T1000 (cell line): ENCODE data around the gene ALKBH2.

Source experiments
- DNase-seq: peaks from one replicate; lab custom pipeline; 2025; ENCODE audit warnings: mixed read lengths; lab: John Stamatoyannopoulos, UW

Gene ALKBH2

GRCh38 chr12:109114644-109115043 lies 21.4 kb upstream of the ALKBH2 start:
- DNase-seq: no peak

DNA sequence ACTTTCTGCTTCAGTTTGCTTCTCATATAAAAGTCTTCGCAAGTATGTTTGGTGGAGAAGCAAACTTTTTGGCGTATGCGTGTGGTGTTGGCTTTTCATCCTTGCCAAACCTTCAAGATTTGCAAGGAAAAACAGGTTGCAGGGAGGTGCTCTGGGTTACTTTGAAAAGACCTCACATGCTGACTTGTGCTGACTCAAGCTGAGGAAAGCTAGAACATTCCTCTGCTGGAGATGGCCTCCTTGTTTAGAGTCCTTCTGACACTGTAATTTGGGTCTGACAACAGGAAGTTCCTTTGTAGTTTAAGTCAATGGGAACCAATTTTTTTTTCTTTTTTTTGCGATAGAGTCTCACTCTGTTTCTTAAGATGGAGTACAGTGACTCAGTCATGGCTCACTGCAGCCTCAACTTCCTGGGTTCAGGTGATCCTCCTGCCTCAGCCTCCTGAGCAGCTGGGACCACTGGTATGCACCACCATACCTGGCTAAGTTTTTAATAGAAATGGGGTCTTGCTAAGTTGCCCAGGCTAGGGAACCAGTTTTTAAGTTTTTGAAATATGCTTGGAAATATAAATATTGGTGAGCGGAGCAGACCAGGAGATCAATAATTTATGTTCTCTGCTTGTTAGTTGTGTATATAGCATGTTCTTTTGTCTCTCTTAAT lies 20.5 kb upstream of the ALKBH2 start:
- no peak for DNase-seq

GRCh38 chr12:109112720-109113465 lies 19.6 kb upstream of the ALKBH2 start:
- no peak for DNase-seq

GRCh38 chr12:109110988-109111495 lies 17.8 kb upstream of the ALKBH2 start:
- DNase-seq: peak; percentile 48

GRCh38 chr12:109109746-109110350 lies 16.6 kb upstream of the ALKBH2 start:
- no peak for DNase-seq

GRCh38 chr12:109105176-109105575 lies 11.9 kb upstream of the ALKBH2 start:
- DNase-seq: no peak

DNA sequence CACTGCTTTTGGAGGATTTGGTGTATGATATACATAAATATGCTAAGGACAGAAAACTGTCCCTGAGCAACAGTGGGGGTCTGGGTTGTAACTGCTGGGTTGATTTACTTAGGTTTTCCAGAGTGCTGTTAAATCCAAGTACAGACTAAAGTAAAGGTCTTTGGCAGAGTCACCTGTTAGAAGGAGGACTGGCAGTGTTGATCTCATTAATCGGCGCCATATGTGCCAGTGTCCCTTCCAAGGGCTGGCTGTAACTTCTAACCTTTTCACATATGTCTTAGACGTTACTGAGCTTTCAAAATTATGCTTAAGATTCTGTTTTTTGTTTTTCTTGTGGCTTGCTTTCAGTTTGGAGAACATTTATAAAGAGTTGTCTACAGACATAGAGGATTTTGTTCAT lies 9.2 kb upstream of the ALKBH2 start:
- DNase-seq: no peak

GRCh38 chr12:109100741-109101140 lies 7.5 kb upstream of the ALKBH2 start:
- DNase-seq: no peak

GRCh38 chr12:109099431-109100020 lies 6.3 kb upstream of the ALKBH2 start:
- no peak for DNase-seq

DNA sequence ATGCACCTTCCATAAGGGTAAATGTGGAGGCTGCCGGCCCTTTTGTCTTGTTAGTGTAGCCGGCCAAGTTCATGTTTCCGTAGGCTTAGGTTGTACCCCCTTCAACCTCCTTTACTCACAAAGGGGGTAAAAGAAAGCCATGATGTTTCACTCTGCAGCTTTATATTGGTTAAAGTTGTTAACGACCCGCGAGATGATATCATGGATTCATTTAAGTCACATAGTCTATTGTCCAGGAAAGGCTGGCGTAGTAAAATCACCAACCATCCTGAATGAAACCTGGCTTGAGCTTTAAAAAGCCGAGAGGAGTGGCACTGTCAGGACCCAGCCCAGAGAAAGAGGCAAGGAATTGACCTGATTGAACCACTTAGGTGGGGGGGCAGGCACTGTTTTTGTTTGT lies 5.4 kb upstream of the ALKBH2 start:
- DNase-seq: no peak

- no peak for DNase-seq
Measured at GRCh38 chr12:109098183-109098604, 4.9 kb upstream of the ALKBH2 start.

- peak; percentile 93 for DNase-seq
Measured at GRCh38 chr12:109097435-109098182, 4.3 kb upstream of the ALKBH2 start, which contains the start of gene UNG. Gene UNG, plus strand, starts transcription at chr12:109097597. Its CDS starts 83 bp downstream, at chr12:109097680.

- DNase-seq: no peak
Measured at GRCh38 chr12:109097140-109097434, 3.8 kb upstream of the ALKBH2 start.

GRCh38 chr12:109092497-109093021 lies 713 bp downstream of the ALKBH2 start:
- no peak for DNase-seq

DNA sequence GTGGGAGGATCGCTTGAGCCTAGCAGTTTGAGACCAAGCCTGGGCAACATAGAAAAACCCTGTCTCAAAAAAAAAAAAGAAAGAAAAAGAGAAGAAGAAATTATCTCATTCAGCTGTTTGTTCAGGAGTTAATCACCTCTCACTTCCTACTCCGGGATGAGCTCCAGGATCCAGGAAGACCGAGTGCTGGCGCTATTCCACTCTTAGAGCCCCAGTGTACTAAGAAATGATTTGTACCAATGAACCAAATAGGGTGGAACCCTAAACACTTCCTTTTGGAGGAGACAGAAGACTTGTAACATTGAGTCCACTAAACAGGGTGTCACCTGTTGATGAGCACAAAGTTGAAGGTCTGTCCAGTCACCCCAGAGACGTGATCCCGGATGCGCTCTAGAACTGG lies 3.6 kb downstream of the ALKBH2 start:
- no peak for DNase-seq

GRCh38 chr12:109088818-109089217 lies 4.5 kb downstream of the ALKBH2 start:
- no peak for DNase-seq

GRCh38 chr12:109087250-109087649 lies 6.0 kb downstream of the ALKBH2 start:
- DNase-seq: no peak

GRCh38 chr12:109085590-109085989 lies 7.7 kb downstream of the ALKBH2 start:
- no peak for DNase-seq

DNA sequence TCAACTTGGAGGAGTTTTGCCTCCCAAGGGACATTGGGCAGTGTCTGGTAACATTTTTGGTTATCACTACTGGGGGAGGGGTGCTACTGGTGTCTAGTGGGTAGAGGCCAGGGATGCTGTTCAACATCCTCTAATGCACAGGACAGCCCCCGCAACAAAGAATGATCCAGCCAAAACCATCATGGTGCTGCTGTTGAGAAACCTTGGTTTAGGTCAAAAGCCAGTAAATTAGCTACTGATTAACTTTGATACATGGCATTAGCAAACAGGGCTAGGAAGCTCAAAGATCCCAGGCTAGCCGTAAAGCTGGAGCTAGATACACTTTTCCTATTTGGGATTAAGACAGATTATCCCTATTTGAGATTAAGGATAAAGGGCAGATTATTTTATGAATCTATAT lies 8.8 kb downstream of the ALKBH2 start:
- no peak for DNase-seq

- DNase-seq: no peak
Measured at GRCh38 chr12:109082751-109083150, 10.5 kb downstream of the ALKBH2 start.

GRCh38 chr12:109074866-109075265 lies 18.4 kb downstream of the ALKBH2 start:
- DNase-seq: no peak
